Stimulated activated CD4-positive, alpha-beta T cell treated with anti-CD3 and anti-CD28 coated beads, Interleukin-12 subunit alpha, Interleukin-12 subunit beta, amount 100 ng/mL, for 4 hours (primary cell): Measurements from ENCODE around the gene THBS4.

Experiments
- DNase-seq: peaks from one replicate; pipeline ENCODE4 v3.0.0-alpha.2; 2020

THBS4 gene

GRCh38 chr5:80122579-80122978 is 87.4 kb downstream of the THBS4 start:
- no peak for DNase-seq

GRCh38 chr5:80124121-80124918 is 89.2 kb downstream of the THBS4 start:
- DNase-seq = no peak

GRCh38 chr5:80125022-80125961 is 90.1 kb downstream of the THBS4 start:
- no peak for DNase-seq

GRCh38 chr5:80125962-80126480 is 90.9 kb downstream of the THBS4 start:
- no peak for DNase-seq

- no peak for DNase-seq
These were observed 92.0 kb downstream of the THBS4 start for GRCh38 chr5:80127116-80127552.

GRCh38 chr5:80128141-80128540 is 93.0 kb downstream of the THBS4 start:
- DNase-seq = no peak

- no peak for DNase-seq
These were observed 94.0 kb downstream of the THBS4 start for GRCh38 chr5:80129146-80129545.
